Measurements from ENCODE around the gene ARL6IP1.

The ARL6IP1 gene

GRCh38 chr16:18834864-18835263, 33.5 kb upstream of the ARL6IP1 start:
- TF ChIP-seq CTCF (IDR thresholded peaks at IDR 0.05; ENCODE audit: insufficient read depth, low read depth, low read length, missing control alignments) = no peak
- DNase-seq (ENCODE audit: low read depth) = no peak
- H3K4me3 ChIP-seq (ENCODE audit: low read depth, low read length) = no peak overlapping the region

GRCh38 chr16:18833707-18834505, 32.6 kb upstream of the ARL6IP1 start:
- H3K4me3 ChIP-seq (ENCODE audit: low read depth, low read length) = no peak overlapping the region
- TF ChIP-seq CTCF (IDR thresholded peaks at IDR 0.05; ENCODE audit: insufficient read depth, low read depth, low read length, missing control alignments) = no peak
- no peak for DNase-seq (ENCODE audit: low read depth)

GRCh38 chr16:18832613-18833012, 31.3 kb upstream of the ARL6IP1 start:
- TF ChIP-seq CTCF (IDR thresholded peaks at IDR 0.05; ENCODE audit: insufficient read depth, low read depth, low read length, missing control alignments) = no peak
- H3K4me3 ChIP-seq (ENCODE audit: low read depth, low read length) = no peak overlapping the region
- DNase-seq (ENCODE audit: low read depth) = no peak

DNA sequence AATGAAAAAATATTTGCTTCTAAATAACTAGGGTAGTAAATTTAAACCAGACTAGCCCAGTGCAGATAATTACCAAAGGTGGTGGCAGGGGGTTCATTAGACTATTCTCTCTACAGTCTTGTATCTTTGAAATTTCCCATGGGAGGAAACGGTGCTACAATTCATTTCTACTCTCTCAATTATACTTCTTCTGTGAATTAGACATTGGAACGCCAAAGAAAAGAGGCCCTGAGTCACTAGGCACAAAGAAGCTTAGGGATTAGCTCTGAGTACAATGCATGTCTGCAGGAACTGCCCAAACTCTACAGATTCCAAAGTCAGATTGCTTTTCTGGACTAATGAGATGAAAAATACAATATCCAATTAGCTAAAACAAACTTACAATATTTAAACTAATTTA, 30.7 kb upstream of the ARL6IP1 start:
- DNase-seq (ENCODE audit: low read depth) = no peak
- no peak for TF ChIP-seq CTCF (IDR thresholded peaks at IDR 0.05; ENCODE audit: insufficient read depth, low read depth, low read length, missing control alignments)
- H3K4me3 ChIP-seq (ENCODE audit: low read depth, low read length) = no peak overlapping the region

GRCh38 chr16:18829251-18829650, 27.9 kb upstream of the ARL6IP1 start:
- no peak overlapping the region for H3K4me3 ChIP-seq (ENCODE audit: low read depth, low read length)
- TF ChIP-seq CTCF (IDR thresholded peaks at IDR 0.05; ENCODE audit: insufficient read depth, low read depth, low read length, missing control alignments) = no peak
- DNase-seq (ENCODE audit: low read depth) = no peak

DNA sequence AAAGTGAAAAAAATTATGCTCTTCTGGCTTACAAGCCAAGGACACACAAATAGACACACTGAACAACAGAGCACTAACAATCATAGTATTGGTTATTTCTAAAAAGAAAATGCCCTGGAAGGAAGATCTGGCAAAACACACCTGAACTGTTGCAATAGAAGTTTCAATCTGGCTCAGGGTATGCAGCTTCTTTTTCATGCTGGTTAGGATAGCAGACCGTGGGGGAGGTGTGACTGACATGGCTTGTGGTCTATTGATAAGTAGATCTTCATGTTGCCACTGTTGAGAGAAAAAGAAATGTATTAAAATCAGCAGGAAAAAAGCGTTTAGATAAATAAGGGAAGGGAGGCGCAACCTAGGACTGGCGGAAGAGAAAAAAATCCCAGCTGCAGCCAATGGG, 26.5 kb upstream of the ARL6IP1 start:
- no peak for TF ChIP-seq CTCF (IDR thresholded peaks at IDR 0.05; ENCODE audit: insufficient read depth, low read depth, low read length, missing control alignments)
- no peak for DNase-seq (ENCODE audit: low read depth)

DNA sequence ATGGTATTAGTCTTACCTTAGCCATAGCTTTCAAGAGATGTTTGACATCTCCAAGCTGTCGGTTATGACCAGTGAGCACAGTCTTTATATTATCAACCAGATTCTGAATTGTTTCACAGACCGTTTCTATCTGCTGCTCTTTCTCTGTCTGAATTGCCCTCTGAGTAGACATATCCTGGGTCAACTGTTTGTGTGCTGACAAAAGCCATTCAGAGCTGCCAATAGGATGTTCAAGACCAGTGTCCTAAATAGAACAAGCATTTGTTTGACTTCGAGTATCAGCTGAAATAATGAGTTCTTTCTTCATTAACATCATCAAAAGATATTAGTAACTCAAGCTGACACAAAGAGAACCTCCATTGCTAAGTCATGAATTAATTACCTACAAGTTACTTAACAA, 14.9 kb upstream of the ARL6IP1 start:
- DNase-seq (ENCODE audit: low read depth) = no peak
- H3K4me3 ChIP-seq (ENCODE audit: low read depth, low read length) = no peak overlapping the region
- TF ChIP-seq CTCF (IDR thresholded peaks at IDR 0.05; ENCODE audit: insufficient read depth, low read depth, low read length, missing control alignments) = no peak

More for the DNA sequence above, 26.5 kb upstream of the ARL6IP1 start:
- H3K4me3 ChIP-seq (ENCODE audit: low read depth, low read length) = no peak overlapping the region
